Fibroblast of skin of left biceps (primary cell): ENCODE measurements around the gene PLGRKT.
"Not testable (repeated sequence)": the region's sequence is repeated elsewhere in the genome, so short reads cannot be mapped to it uniquely, and the experiment has no call there.

Source experiments
- DNase-seq, 2 experiments: peaks; one replicate each; pipeline ENCODE4 v3.0.0-alpha.2; 2013; ENCODE audit warnings: low read depth in 2 of 2

PLGRKT gene

GRCh38 chr9:5437254-5438216 lies at the start of gene PLGRKT:
PLGRKT (minus strand) TSS chr9:5437925; CDS start chr9:5431977, 5,948 bp downstream.
- DNase-seq: peak; percentile 69 to 77

- no peak for DNase-seq
Measured at GRCh38 chr9:5486988-5487387, 49.3 kb upstream of the PLGRKT start.

- DNase-seq: no peak
Measured at GRCh38 chr9:5485378-5486085, 47.8 kb upstream of the PLGRKT start.

GRCh38 chr9:5483306-5483705 lies 45.6 kb upstream of the PLGRKT start:
- no peak for DNase-seq

DNA sequence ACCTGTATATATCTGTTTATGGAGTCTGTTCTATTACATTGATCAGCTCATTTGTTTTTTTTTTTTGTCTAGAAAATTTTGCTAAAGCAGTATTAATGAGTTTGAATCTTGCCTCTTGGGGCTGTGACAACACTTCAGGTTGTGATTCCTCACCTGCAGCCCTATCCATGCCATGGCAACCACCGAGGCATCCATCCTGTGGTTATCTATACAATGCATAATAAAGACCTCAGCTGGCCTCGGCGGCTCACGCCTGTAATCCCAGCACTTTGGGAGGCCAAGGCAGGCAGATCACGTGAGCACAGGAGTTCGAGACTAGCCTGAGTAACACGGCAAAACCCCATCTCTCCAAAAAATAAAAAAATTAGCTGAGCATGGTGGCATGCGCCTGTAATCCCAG lies 44.5 kb upstream of the PLGRKT start:
- DNase-seq: no peak

DNA sequence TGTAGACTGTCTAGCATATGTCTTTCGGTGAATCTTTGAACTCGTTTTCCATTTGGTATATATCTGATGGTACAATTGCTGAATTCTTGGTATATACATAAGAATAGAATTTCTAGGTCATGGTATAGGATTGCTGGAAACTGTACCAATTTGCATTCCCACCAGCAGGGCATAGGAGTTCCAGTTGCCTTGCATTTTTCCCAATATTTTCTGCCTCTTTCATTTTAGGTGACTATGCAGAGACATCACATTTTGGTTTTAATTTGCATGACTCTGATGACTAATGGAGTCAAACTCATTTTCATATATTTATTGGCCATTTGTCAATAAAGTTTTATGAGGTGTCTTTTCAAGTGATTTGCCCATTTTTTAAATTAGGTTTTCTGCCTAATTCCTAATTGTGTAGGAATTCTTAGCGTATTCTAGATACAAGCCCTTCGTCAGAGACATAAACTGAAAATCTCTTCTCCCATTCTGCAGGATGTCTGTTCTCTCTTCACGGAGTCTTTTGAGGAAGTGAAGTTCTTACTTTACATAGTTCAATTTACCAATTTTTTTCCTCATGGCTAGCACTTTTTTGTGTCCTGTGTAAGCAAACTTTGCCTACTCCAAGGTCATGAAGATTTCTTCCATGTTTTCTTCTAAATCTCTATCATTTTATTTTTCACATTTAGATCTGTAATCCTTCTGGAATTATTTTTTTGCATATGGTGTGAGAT lies 43.8 kb upstream of the PLGRKT start:
- no peak for DNase-seq

DNA sequence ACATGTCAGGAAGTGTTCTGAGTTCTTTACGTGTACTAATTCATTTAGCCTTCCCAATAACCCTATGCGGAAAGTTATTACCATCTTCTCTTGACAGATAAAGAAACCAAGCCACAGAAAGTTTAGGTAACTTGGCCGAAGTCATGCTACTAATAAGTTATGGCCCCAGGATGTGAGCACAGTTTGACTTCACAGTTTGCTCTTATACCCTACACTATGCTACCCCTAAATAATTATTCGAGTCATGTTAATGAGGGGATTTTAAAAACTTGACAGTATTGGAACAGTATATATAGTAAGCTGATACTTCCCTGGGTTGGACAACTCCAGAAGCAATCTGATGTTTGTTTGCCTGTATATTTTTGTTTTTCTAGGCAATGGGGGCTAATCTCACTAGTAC lies 43.2 kb upstream of the PLGRKT start:
- no peak for DNase-seq

GRCh38 chr9:5479994-5480694 lies 42.4 kb upstream of the PLGRKT start:
- no peak for DNase-seq

- no peak for DNase-seq
Measured at GRCh38 chr9:5478206-5478605, 40.5 kb upstream of the PLGRKT start.

DNA sequence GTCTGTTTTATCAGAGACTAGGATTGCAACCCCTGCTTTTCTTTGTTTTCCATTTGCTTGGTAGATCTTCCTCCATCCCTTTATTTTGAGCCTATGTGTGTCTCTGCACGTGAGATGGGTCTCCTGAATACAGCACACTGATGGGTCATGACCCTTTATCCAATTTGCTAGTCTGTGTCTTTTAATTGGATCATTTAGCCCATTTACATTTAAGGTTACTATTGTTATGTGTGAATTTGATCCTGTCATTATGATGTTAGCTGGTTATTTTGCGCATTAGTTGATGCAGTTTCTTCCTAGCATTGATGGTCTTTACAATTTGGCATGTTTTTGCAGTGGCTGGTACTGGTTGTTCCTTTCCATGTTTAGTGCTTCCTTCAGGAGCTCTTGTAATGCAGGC lies 37.9 kb upstream of the PLGRKT start:
- not testable (repeated sequence) for DNase-seq

GRCh38 chr9:5470816-5471215 lies 33.1 kb upstream of the PLGRKT start:
- DNase-seq: no peak

- no peak for DNase-seq
Measured at GRCh38 chr9:5470122-5470521, 32.4 kb upstream of the PLGRKT start.

GRCh38 chr9:5468850-5469249 lies 31.1 kb upstream of the PLGRKT start:
- DNase-seq: no peak

DNA sequence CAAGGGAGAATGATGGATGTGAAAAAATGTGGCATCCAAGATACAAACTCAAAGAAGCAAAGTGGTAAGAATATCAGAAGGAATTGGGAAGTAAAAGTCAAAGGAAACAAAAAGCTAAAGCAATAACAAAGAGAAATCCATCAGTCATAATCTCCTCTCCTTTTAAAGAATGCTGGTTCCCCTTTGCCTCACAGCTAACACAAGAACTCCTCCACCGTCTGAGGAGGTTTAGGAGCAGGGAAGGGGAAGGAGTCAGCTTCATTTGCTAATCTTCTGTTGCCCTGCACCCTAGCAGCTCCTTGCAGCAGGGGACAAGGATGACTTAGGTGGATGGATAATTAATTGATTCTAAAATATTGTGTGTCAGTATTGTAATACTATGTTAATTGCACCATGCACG lies 29.0 kb upstream of the PLGRKT start:
- DNase-seq: no peak

GRCh38 chr9:5466005-5466404 lies 28.3 kb upstream of the PLGRKT start:
- DNase-seq: no peak

DNA sequence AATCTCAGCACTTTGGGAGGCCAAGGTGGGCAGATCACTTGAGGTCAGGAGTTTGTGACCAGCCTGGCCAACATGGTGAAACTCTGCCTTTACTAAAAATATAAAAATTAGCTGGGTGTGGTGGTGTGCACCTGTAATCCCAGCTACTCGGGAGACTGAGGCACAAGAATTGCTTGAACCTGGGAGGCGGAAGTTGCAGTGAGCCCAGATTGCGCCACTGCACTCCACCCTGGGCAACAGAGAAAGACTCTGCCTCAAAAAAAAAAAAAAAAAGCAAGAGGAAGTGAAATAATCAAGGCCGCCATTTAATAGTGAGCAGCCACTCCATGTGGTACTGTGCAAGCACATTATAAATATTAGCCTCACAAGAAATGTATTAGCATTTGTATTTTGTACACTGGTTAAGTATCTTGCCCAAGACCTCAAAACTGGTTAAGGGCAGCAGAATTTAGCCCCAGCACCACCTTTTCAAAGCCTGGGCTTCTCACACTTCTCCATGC lies 27.2 kb upstream of the PLGRKT start:
- not testable (repeated sequence) for DNase-seq

DNA sequence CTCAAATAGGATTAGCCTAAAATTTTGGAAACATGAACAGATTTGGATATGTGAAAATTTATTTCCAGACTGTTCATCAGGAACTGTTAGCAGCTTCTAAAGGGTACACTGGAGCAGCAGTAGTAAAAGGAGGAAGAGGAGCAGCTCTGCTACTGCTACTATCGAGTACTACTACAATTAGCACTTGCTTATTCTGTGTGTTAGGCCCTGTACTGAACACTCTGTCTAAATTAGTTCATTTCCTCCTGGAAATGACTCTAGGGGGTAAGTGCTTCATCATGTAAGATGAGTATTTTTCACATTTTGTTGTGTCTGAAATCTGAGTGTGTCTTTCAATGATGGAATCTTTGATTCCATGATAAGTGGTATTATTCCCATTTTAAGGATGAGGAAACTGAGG lies 22.4 kb upstream of the PLGRKT start:
- DNase-seq: no peak

DNA sequence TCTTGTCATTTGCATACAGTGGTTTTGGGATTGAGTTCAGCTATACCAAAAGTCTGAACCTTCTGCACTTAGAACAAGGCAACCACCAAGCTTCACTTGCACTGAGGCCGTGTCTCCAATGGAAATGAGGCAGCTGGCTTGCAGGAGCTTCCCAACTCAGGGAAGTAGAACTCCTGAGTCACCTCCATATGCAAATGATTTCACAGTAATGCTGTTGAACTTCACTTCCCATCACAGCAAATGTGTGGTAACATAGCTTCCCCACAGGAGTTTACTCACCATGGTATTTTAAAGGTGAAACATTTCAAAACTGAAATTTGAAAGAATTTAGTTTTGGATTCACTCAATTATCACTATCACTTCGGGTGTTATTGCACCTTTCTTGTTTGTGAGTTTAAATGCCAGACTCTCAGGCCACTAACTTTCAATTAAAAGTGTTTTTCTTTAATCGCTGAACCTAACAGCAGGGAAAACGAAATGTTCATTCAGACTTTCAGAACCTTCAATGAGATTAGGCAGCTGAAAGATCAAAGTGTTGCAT lies 21.6 kb upstream of the PLGRKT start:
- no peak for DNase-seq

- DNase-seq: peak; percentile 33 to 34
Measured at GRCh38 chr9:5455181-5455580, 17.5 kb upstream of the PLGRKT start.

DNA sequence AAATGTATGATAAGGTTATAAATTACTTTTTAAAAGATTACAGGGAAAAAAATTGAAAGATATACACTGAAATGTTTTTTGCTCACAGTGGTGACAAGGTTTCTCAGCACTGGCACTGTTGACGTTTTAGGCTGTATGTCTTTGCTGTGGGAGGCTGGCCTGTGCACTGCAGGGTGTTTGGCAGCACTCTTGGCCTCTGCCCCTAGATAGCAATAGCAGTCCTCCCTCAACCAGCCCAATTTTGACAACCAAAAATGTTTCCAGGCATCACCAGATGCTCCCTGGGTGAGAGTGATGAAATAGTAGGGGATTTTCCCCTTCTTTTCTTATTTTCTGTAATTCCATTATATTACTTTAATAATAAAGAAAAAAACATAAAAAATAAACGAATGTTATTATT lies 15.9 kb upstream of the PLGRKT start:
- no peak for DNase-seq

DNA sequence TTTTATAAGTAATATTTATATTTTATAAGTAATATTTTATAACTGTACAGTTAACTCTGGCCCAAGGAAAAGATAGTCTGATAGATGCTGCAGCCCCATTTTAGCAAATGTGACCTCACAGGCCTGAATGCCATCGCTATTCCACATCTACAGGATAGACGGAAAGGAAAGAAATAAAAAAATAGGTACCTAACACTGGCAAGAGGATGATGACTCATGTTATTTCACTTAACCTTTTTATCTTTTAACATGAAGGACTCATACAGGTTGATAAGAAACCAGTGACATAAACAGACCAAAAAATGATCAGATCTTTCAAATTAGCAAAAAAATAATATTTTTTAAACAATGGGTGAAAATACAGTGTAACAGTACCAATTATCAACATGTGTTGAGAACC lies 15.3 kb upstream of the PLGRKT start:
- no peak for DNase-seq
